DND-41 (cell line): ENCODE data around the gene CLIC1.

Source experiments
- CTCF ChIP-seq: IDR thresholded peaks from 2 replicates; pipeline ENCODE4 v1.5.1; 2012; ENCODE audit warnings: borderline replicate concordance, low read length, moderate library complexity, mild to moderate bottlenecking; ENCODE audit not compliant: poor library complexity, severe bottlenecking; ENCODE audit errors: extremely low read depth
- EZH2 ChIP-seq: IDR thresholded peaks from 3 replicates; pipeline ENCODE4 v1.6.1; 2012; ENCODE audit warnings: borderline replicate concordance, low read depth, mild to moderate bottlenecking, moderate library complexity, low read length, inconsistent platforms; ENCODE audit not compliant: severe bottlenecking

GRCh38 chr6:31708224-31708623 lies 28.1 kb downstream of the CLIC1 start:
- TF ChIP-seq CTCF (no peak), EZH2 (no peak)
